Activated T-cell treated with anti-CD3 and anti-CD28 coated beads for 1 hour (primary cell): ENCODE data around the gene TMEM181.
"Not testable (repeated sequence)": the region's sequence is repeated elsewhere in the genome, so short reads cannot be mapped to it uniquely, and the experiment has no call there.

Experiments
- DNase-seq: peaks from one replicate; pipeline ENCODE4 v3.0.0-alpha.2; 2020; ENCODE audit warnings: low read depth

Gene TMEM181

DNA sequence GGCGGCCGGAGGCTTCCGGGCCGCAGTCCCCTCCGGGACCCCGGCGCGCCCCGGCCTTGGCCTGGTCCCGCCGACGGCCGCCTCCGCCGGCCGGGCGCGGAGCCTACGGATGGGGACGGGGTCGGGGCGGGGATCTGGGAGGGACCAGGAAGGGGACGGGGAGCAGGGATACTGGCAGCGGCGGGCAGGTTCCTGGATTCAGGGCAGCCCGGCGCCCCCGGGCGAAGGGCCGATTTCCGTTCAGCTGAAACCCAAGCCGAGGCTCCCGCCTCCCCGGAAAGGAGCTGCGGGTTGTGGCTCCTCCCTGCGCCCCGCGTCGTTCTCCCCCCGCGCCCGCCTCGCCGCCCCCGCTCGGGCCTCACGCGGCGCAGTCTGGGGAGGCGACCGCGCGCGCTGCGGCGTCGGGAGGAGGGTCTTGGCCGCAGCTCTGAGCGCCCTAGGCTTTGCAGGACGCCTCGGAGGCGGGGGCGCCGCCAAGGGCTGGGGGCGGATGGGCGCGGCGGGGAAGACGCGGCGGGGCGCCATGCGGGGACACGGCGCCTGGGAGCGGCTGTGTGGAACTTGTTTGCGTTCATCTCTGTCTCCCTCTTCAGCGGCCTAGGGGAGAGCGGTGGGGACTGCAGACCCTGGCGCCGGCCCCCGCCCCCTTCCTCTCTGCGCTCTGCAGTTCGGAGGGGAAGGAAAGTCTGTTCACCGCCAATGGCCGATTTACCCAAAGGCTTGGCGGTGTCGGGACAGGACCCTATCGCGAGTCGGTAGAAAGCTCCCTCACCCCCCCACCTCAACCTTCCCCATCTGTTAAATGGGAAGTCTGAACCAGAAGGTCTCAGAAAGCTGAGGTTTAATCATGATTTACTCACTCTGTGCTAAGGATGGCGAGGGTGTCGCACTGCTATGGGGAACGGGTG is 22.7 kb upstream of the TMEM181 start:
- no peak for DNase-seq

DNA sequence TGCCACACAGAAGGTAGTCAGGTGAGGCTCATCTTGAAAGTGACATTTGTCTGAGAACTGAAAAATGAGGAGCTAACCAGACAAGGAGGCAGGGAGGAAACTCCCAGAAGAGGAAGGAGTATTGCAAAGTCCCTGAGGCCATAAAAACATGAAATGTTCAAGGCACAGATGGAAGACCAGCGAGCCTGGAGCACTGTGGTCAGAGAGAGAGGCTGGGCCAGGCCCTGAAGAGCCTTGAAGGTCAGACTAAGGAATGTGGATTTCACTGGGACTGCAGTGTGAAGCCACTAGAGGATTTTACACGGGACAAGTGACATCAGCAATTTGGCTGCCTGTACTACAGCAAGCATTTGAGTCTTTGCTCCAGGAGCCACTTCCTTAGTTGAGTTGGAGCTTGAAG is 21.1 kb upstream of the TMEM181 start:
- no peak for DNase-seq

DNA sequence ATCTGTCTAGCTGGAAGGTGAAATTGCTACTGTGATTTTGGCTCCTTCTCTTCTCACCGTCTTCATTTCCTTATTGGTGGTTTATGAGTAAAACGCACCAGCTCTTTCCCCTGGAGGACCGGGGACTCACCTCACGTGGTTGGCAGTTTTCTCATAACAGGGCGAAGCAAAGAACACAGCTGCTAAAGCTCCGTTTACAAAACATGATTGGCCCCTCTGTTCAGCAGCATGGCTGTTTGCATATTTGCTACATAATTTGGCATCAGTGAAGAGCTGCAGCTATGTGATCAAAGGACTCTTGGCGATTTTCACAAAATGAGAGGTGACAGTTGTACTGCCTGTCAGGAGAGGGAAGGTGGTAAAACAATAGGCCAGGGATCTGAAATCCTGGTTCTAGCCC is 20.5 kb upstream of the TMEM181 start:
- no peak for DNase-seq

DNA sequence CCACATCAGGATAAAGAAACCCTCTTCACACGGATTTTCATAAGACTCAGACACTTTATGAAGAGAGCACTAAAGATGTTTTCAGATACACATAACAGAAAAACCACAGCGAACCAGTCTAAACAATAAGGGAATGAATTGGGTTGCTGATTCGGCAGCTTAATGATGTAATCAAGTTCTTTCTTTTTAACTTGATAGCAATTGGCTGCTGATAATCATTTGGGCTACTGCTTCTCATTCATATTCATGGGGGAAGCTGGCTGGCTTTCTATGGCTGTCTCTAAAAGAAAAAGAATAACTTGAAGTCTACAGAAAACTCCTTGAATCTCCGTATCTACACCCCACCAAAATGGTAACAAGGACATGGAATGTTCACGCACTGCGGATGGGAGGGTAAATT is 20.0 kb upstream of the TMEM181 start:
- no peak for DNase-seq

DNA sequence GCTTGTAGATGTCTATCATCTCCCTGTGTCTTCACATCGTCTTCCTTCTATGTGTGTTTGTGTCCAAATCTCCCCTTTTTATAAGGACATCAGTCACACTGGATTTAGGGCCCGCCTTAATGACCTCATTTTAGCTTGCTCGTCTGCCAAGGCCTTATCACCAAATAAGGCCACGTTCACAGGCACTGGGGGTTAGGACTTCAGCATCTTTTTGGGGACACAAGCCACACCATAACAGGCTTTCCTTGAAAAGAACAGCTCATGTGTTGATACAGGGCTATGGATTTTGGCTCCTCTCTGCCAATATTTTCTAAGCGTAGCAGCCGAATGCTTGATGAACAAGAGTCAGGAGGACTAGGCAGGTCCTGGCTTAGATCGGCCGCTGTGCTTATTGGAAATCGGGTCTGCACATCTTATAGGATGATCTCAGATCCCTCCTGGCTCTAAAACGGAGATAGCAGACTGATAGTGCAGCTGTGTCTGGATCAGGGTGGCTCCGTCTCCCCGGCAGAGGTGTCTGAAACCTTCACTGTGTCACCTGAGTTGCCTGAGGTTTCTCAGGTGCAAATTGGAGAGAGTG is 16.2 kb upstream of the TMEM181 start:
- no peak for DNase-seq

DNA sequence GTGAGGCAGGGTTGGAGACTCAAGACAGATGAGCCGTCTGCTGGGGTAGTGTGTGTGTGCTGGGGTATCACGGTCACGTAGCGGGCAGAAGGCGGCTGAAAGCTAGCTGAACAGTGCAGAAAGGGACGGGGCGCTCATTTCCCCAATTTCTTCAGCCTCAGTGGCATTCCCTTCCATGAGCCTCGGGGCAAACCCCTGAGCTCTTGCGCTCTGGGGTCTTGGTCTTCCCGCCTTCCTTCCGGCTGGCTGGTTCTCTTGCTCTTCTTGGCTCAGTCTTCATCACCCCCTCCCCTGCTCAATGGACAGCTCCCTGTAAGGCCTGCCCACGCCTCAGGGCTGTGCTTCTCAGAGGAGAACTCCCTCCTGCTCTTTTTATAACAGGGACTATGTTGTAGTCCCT is 15.5 kb upstream of the TMEM181 start:
- DNase-seq, result no peak

DNA sequence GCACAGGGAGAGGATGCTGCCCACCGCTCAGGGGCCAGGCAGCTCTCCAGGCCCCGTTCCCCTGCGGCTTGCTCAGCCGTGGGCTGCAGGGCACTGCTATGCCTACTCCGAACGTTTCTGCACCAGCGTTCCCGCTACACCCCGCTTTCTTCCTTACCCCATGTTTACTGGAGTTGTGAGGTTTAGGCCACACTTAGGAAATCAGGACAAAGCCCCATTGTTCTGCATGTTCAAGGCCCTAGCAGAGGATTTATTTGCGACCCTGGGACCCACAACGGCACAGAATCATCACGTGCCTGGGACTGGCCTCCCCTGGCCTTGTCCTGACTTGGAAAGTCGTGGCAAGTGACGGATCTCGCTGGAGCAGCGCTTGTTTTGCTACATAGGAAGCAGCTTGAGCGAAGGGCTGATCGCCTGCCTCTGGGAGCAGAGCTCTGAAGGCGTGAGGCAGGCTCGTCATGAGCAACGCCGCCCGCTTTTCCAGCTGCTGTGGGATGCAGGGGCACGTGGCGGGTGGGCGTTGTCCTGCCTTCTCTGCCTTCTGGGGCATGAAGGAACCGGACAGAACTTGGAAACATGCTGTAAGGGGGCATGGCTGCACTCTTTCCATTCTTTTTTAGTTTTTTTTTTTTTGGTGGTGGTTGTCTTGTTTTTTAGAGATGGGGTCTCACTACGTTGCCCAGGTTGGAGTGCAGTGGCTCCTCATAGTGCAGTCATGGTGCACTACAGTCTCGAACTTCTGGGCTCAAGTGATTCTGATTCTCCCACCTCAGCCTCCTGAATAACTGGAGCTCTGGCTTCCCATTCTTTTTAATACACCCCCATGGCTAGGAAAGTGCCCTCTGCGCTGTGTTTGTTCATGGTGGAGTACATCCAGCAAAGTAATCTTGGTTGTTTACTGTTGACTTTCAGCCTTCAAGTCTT is 14.6 kb upstream of the TMEM181 start:
- DNase-seq, result no peak

DNA sequence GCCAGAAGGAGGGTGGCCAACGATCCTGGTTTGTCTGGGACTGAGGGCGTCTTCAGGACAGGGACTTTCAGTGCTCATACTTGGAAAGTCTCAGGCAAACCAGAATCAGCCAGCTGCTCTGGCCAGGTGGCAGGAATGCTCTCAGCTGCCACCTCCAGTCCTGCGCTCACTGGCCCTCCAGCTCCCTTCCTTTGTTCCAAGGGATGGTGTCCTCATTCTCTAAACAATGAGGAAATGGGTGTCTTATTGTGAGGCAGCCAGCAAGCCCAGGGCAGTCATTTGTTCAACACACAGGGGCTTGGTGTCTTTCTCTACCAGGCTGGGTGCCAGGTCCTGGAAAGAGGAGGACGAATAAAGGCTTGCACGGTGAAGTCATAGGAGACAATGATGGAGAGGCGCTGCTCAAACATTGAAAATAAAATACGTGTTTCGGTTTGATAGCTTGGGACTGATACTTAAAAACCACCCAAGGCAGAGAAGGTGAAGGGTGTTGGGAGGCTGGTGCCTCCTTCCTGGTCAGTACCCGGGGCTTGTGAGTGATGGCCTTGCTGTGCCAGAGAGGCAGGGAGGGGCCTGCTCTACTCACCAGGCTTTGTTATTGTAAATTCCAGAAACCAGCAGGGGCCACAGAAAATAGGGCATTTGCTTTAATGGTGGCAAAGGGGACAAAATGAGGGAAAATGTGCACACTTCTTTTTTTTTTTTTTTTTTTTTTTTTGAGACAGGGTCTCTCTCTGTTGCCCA is 11.3 kb upstream of the TMEM181 start:
- no peak for DNase-seq

DNA sequence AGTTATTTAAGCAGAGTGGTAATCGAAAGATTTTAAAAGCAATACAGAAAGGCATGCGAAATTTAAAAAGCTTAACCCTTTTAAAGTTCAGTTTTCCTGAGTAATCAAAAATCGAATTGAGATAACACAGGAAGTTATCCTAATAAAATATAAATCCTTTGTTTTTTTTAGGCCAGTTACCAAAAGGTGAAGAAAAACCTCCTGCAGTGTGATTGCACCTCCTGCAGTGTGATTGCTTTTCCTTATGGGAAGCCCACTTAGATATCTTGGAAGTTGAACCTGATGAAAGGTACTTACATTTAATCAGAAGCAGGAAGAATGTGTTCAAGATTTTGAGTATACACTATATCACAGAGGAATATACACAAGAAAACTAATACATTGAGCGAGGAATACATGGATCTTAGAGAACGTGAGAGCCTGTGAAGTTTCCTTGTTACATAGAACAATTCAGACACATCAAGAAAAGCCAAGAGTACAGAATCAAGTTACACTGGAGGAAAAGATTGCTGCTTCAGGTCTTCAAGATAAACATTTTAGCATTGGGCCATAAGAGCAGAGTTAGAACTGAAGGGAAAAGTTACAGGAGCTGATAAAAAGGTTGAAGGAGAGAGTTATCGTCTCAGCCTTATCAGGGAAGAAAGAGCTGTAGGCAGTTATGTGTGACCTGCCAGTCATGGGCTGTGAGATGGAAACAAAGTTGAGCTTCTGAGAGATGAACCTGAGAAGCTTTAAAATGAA is 7.7 kb upstream of the TMEM181 start:
- DNase-seq, result no peak

DNA sequence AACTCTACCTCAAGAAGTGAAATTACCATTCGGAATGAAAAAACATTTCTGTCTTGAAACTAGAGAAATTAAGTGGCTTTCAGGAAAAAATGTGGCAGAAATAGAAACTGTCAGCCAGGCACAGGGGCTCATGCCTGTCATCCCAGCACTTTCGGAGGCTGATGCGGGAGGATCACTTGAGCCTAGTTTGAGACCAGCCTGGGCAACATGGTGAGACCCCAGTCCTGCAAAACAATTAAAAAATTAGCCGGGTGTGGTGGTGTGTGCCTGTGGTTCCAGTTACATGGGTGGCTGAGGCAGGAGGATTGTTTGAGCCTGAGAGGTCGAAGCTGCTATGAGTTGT is 7.1 kb upstream of the TMEM181 start:
- DNase-seq, result no peak

DNA sequence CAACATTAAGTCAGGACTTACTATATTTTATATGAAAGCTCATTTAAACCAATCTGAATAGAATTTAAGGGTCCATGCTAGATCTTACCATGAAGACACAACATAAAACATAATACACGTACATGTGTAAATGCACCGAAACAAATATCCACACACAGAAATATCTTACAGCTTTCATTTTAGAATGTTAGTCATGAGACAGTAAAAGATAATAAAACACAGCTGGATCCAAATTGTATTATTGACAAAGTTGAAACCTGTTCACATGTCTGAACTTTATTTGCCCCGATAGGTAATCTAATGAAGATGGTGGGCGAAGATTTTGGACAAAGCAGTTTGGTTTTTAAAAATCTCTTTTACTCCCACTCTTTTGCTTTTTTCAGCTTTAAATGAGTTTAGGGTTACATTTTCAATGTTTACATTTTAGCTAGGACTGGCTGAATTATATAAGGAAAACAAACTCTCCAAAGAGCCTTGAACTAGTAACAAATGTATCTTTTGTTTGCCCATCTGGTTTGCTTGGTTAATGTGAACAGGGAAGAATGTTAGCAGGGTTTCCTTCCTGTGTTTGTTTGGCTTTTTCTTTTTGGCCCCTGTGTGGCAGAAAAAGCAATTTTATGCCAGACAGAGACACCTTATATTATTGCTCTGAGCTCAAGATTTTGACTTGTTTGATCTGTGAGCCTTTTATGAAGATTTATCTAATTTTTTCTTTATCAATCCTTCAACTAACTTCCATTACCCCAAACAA is 5.1 kb upstream of the TMEM181 start:
- DNase-seq, result no peak

DNA sequence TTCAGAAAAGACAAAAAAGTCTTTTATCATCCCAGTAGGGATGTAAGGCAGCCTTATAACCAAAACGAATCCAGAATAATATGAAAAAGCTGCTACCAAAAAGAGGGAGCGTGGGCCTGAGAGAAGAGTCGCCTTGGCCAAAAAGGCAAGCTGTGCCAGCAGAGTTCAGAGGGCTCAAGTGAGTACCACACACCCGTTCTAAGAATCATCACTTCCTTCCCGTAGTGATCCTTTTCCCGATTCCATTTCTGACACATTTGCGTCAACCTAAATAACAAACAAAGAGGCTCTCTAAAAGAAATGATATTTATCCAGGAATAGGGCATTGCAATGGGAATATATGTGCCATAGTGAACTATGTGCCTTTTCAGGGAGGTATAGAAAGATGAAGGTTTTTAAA is 3.8 kb upstream of the TMEM181 start:
- DNase-seq, result no peak

DNA sequence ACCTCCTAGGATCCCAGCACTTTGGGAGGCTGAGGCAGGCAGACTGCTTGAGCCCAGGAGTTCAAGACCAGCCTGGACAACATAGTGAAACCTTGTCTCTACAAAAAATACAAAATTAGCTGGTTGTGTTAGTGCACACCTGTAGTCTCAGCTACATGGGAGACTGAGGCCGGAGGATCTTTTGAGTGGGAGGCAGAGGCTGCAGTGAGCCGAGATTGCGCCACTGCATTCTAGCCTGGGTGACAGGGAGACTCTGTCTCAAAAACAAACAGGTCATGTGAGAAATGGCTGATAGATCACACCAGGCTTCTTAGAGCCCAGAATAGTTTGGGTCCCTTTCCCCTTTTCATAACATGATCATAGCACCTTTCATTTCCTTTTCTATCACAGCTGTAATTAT is 2.8 kb upstream of the TMEM181 start:
- not testable (repeated sequence) for DNase-seq

DNA sequence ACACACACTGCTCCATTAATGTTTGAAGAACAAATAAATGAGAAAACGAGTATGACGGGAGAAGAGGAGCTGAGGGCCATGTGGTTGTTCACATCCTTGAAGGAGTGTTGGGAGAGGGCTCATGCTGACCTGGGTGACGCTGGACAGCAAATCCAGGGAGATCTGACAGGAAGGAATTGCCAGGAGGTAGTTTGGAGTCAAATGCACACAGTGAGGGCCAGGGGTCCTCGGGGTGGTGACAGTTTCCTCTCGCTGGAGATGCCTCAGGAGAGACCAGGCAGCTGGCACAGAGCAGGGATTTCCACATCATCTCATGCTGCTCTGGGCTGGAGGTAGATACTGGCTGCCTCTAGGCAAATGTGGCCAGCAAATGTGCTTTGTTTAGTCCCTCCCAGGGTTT is 2.0 kb upstream of the TMEM181 start:
- no peak for DNase-seq

DNA sequence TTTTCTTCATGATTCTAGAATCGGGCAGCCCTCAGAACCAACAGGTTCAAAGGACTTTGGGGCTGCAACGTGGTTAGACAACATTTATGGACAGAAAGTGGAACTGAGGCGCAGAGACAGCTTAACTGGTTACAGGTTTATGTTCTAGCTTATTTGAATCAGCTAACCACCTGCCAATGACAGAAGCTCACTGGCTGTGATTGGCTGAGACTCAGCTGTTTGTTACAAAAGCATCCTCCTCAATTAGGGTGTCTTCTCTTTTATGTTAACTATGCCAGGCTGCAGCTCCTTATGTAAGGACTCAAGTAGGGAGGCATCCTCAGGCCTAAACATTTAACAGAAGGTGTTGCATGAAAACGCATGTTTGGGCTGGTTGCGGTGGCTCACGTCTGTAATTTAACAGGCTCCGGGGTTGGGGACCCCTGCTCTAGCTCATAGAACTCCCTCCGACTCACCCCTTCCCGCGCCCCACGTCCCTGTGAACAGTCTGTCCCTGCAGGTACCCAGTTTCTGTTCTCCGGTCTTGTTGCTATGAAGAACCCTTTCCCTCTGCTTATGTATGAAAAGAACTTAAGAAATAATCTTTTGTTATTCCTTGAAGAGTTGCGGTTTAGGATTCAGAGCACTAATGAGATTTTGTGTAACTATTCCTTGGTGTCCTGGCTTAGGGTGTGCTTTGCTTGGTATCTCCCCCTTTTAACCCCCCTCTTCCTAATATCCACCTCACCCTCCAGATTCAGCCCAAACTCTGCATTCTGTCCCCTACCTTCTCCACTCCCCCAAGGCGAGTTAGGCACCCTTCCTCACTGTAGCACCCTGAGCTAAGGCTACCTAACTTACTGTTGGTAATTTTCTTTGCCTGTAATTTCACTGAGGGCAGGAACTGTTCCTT is 1.2 kb upstream of the TMEM181 start:
- no peak for DNase-seq

DNA sequence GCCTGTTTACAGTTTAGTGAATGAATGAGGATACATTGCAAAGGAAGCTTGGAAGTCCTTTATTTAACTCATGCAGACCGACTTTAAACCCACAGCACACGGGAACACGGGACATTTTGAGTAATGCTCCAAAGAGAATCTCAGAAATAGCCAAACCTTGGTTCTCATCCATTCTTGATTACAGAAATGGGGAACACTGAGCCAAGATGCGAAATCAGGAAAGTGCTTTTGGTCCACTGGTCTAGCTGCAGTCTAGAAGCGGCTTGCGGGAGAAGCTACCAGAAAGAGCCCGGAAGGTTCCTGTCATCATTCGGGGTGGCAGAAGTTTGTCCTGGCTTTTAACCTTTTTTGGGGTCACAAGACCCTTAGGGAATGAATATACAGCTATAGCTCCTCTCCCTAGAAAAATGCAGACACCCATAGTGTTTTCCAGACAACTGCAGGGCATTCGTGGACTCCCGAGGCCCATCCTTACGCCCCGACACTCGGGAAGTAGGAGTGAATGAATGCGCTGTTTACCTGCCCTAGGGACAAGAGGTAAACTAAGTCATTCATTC is 475 bp upstream of the TMEM181 start:
- DNase-seq, result no peak

DNA sequence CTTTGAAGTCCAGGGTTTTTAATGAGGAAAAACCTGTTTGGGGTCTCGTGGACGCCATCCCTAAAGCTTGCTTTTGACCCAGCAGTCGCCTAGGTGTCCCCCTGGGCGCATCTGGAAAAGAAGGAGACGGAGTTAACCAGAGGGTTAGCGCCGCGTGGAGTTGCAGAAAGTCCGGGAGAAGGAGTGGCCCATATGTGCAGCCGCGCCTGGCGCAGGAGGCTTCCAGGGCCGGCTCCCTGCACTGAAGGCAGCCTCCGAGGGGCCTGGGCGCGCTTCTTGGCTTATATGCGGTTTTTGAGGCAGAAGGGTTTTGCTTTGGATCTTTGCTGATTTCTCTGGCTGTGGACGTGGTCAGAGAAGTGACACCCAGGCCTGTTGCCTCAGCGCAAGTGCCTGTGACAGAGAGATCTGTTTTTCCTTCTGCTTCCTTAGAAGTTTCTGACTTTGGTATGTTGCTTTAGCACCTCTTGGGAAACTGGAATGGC is 987 bp downstream of the TMEM181 start:
- no peak for DNase-seq

DNA sequence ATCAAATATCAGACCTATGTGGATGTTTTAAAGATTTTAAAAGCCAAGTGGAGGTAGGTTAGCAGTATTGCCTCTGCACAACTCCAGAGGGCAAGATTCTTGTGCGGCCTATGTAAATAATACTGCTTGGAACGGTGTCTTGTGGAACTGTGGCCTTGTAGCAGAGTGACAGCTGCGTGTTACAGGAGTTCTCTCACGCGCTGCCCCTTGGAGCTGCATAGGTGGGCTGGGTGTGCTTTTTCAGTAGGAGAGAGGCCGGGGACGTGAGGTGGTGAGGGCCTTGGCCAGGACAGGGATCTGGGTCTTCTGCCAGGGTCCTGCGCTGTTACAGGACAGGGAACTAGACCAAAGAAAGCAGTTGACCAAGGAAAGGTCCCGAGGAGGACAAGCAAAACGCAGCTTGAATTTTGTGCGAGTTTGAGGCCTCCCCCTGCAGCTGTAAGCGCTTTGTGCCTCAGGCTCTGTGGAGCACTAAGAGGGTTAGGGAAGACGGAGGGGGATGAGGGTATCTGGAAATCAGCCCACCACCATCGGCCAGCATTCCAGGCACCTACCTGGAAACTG is 1.5 kb downstream of the TMEM181 start:
- no peak for DNase-seq

DNA sequence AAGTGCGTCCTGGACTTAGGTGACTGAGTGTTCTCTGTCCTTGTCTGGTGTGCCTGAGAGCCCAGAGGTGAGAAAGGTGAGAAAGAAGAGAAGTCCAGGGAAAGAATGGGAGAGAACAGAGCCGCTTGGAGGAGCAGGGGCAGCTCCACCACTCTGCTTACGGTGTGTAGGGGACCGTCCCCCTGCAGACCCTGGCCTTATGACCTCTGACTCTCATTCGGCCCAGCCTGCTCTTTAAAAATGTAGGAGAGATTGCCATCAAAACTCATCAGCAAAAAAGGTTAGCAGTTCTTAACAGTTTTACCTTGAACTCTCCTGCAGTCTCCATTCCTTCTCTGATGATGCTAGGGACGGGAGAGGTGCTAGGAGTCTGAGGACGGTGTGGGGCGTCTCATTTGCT is 2.0 kb downstream of the TMEM181 start:
- DNase-seq, result no peak
